ENCODE data around the gene SRRM5.

DNA sequence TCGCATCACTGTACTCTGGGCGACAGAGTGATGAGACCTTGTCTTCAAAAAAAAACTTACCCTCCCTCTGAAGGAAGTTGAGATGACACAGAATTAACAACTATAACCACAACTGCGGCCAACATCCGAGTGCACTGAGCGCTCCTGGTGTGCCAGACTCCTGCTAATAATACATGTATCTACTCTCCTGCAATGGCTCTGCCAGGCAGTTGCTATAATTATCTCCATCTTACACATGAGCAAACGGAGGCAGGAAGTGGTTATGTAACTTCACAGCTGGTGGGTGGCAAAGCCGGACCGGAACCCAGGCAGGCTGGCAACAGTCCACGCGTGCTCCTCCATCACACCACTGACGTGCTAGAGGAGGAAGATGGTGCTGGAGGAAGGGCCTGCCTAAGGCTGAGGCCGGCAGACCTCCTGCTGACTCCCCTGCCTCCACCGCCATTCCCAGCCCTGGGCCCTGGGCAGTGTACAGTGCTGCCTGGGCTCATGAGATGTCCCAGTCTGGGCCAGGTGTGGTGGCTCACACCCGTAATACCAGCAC, 49.1 kb upstream of the SRRM5 start:
- TF ChIP-seq CTCF (IDR thresholded peaks at IDR 0.05) = no peak
- no peak for TF ChIP-seq POLR2A (IDR thresholded peaks at IDR 0.05)

All from esophagus squamous epithelium (tissue), 4 donors.